ENCODE results near the gene PDCD10.

The PDCD10 gene

DNA sequence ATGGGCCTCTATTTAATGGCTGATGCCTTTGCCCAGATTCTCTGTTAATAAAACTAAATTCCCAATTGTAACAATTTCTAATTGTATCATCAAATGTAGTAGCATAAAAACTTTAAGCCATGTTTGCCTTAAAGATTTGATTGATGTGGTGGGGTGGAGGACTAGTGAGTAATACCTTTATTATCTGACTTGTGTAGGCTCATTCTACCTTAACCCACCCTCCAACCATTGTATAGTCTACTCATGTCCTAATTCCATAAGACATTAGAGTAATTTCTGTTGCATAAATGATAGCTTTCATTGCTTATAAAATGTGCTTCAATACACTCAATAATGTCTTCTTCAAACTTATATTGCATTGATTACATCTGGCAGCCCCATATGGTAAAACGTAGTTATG, 26.6 kb upstream of the PDCD10 start:
- no peaks in the 10 kb centered on the region for H4K20me1 ChIP-seq (ENCODE audit: insufficient read depth, low read length)
- TF ChIP-seq, protein P1, sequence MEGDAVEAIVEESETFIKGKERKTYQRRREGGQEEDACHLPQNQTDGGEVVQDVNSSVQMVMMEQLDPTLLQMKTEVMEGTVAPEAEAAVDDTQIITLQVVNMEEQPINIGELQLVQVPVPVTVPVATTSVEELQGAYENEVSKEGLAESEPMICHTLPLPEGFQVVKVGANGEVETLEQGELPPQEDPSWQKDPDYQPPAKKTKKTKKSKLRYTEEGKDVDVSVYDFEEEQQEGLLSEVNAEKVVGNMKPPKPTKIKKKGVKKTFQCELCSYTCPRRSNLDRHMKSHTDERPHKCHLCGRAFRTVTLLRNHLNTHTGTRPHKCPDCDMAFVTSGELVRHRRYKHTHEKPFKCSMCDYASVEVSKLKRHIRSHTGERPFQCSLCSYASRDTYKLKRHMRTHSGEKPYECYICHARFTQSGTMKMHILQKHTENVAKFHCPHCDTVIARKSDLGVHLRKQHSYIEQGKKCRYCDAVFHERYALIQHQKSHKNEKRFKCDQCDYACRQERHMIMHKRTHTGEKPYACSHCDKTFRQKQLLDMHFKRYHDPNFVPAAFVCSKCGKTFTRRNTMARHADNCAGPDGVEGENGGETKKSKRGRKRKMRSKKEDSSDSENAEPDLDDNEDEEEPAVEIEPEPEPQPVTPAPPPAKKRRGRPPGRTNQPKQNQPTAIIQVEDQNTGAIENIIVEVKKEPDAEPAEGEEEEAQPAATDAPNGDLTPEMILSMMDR (IDR thresholded peaks at IDR 0.05; ENCODE audit: low read depth, low read length): no peak
- TF ChIP-seq EZH2phosphoT487 (IDR thresholded peaks at IDR 0.05; ENCODE audit: low read depth): no peak
- H3K27me3 ChIP-seq (ENCODE audit: low read depth, low read length): no peaks in the 10 kb centered on the region
- H3K9me3 ChIP-seq (ENCODE audit: insufficient read depth, low read length): no peaks in the 10 kb centered on the region
- H3K79me2 ChIP-seq (ENCODE audit: low read length): no peaks in the 10 kb centered on the region
- no peaks in the 10 kb centered on the region for H3K36me3 ChIP-seq (replicated peaks; ENCODE audit: low read depth, low read length)
- no peak overlapping the region for H3K4me2 ChIP-seq (ENCODE audit: low read length)
- no peak overlapping the region for H3K9ac ChIP-seq (ENCODE audit: low read length)
- H3K27ac ChIP-seq (ENCODE audit: low read length): no peak overlapping the region
- H3K4me3 ChIP-seq (ENCODE audit: low read length): no peak overlapping the region
- no peak overlapping the region for H2AFZ ChIP-seq (ENCODE audit: low read depth, low read length)
- no peaks in the 10 kb centered on the region for H3K4me1 ChIP-seq (ENCODE audit: low read length)

DNA sequence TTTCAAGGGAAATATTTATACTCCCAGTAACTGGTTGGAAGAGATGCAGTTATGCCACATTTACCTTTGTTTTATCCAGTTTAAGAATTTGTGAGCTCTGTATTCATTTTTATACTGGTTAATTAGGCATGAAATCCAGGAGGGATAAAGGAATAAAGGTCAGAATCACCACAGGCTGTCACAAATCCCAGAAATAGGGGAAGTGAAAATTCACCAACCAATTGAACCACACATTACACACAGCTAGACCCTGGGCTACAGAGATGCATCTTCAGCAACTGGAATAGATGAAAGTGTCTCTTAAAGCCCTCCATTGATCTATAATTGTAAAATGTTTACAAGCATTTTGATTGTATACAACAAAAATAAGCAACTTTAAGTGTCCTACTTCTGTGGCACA, 19.4 kb upstream of the PDCD10 start:
- H3K4me3 ChIP-seq (ENCODE audit: low read length): no peak overlapping the region
- TF ChIP-seq, protein P1 (IDR thresholded peaks at IDR 0.05; ENCODE audit: low read depth, low read length): no peak
- TF ChIP-seq EZH2phosphoT487 (IDR thresholded peaks at IDR 0.05; ENCODE audit: low read depth): no peak
- H3K27ac ChIP-seq (ENCODE audit: low read length): no peak overlapping the region
- H3K27me3 ChIP-seq (ENCODE audit: low read depth, low read length): no peaks in the 10 kb centered on the region
- H3K79me2 ChIP-seq (ENCODE audit: low read length): no peaks in the 10 kb centered on the region
- H4K20me1 ChIP-seq (ENCODE audit: insufficient read depth, low read length): no peaks in the 10 kb centered on the region
- H3K4me1 ChIP-seq (ENCODE audit: low read length): peaks cover 9% of the 10 kb centered on the region
- no peak overlapping the region for H3K4me2 ChIP-seq (ENCODE audit: low read length)
- H3K36me3 ChIP-seq (replicated peaks; ENCODE audit: low read depth, low read length): no peaks in the 10 kb centered on the region
- no peaks in the 10 kb centered on the region for H3K9me3 ChIP-seq (ENCODE audit: insufficient read depth, low read length)
- no peak overlapping the region for H2AFZ ChIP-seq (ENCODE audit: low read depth, low read length)
- H3K9ac ChIP-seq (ENCODE audit: low read length): no peak overlapping the region

DNA sequence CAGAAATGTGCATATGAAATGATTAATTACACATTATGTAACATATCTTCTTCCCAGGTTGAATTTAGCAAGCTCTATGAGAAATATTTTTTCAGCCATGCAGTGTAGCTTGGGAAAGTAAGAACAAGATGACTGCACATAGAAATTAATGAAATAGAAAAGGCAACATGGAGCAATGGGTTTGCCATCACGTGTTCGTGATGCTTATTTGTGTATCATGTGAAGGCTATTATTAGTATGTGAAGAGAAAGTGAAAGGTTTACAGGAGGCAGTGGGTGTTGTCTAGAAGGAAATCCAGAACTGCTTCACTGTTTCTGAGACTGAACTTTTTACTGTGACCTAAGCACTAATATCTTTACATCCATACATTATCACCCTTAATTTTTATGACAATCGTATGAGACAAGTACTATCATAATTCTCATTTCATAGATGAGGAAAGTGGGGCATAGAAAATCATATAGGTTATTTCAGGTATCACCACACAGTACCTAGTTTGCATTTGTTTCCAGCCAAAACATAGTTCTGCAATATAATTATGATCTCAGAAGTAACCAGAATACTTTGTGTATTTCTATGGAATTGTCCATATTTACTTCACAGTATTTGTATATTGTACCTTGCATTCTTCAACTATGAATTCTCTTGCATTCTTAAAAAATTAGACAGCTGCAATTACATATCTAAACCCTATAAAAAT, 15.7 kb upstream of the PDCD10 start:
- Histone ChIP-seq H3K27ac (ENCODE audit: low read length) (no peak overlapping the region), H3K36me3 (replicated peaks; ENCODE audit: low read depth, low read length) (no peaks in the 10 kb centered on the region), H4K20me1 (ENCODE audit: insufficient read depth, low read length) (no peaks in the 10 kb centered on the region), H3K79me2 (ENCODE audit: low read length) (no peaks in the 10 kb centered on the region), H3K4me1 (ENCODE audit: low read length) (peaks cover 9% of the 10 kb centered on the region), H3K4me3 (ENCODE audit: low read length) (0 out of 2 replicates have a peak overlapping the region, but pooled peaks have one; percentile 3), H3K9ac (ENCODE audit: low read length) (no peak overlapping the region), H2AFZ (ENCODE audit: low read depth, low read length) (peak overlapping the region; percentile 22; the same call in 1 of the 2 replicates), H3K27me3 (ENCODE audit: low read depth, low read length) (no peaks in the 10 kb centered on the region), H3K4me2 (ENCODE audit: low read length) (peak overlapping the region; percentile 30), H3K9me3 (ENCODE audit: insufficient read depth, low read length) (no peaks in the 10 kb centered on the region)
- TF ChIP-seq, protein P1 (IDR thresholded peaks at IDR 0.05; ENCODE audit: low read depth, low read length): no peak
- no peak for TF ChIP-seq EZH2phosphoT487 (IDR thresholded peaks at IDR 0.05; ENCODE audit: low read depth)

DNA sequence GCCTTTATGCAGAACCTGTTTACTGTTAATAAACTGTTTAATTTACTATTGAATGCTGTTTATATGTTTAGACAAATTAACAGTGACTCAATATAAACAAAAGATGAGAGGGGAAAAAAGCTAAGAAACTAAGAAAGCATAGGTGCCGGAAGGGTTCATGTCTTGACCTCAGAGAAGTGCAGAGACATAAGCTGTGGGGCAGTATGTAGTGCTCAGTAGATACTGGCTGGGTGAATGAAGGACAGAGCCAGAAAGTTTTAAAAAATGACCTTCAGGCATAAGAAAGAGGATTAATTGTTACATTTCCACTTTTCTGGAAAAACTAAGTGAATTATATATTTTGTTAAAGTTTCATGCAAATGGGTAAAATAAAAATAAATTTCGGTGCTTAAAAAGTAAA, 15.0 kb upstream of the PDCD10 start:
- no peak overlapping the region for H3K9ac ChIP-seq (ENCODE audit: low read length)
- H3K27me3 ChIP-seq (ENCODE audit: low read depth, low read length): no peaks in the 10 kb centered on the region
- no peaks in the 10 kb centered on the region for H3K36me3 ChIP-seq (replicated peaks; ENCODE audit: low read depth, low read length)
- H3K4me3 ChIP-seq (ENCODE audit: low read length): no peak overlapping the region
- no peaks in the 10 kb centered on the region for H3K9me3 ChIP-seq (ENCODE audit: insufficient read depth, low read length)
- peaks cover 9% of the 10 kb centered on the region for H3K4me1 ChIP-seq (ENCODE audit: low read length)
- H3K79me2 ChIP-seq (ENCODE audit: low read length): no peaks in the 10 kb centered on the region
- no peak overlapping the region for H3K4me2 ChIP-seq (ENCODE audit: low read length)
- H2AFZ ChIP-seq (ENCODE audit: low read depth, low read length): no peak overlapping the region
- no peak overlapping the region for H3K27ac ChIP-seq (ENCODE audit: low read length)
- no peaks in the 10 kb centered on the region for H4K20me1 ChIP-seq (ENCODE audit: insufficient read depth, low read length)
- TF ChIP-seq, protein P1 (IDR thresholded peaks at IDR 0.05; ENCODE audit: low read depth, low read length): no peak
- TF ChIP-seq EZH2phosphoT487 (IDR thresholded peaks at IDR 0.05; ENCODE audit: low read depth): no peak
